Left lung (tissue), 10 donors: ENCODE measurements around the gene NUP188. TPM values are rescaled to one million over a fixed set of nuclear protein-coding genes. Genes with fewer than 3 reads are reported as not detected.
A peak's percentile ranks its signal among the peaks of the same experiment; 100 is the strongest.
"Not testable (repeated sequence)": the region's sequence is repeated elsewhere in the genome, so short reads cannot be mapped to it uniquely, and the experiment has no call there.

Experiments used
- ATAC-seq: fragments of 200-7000 bp; cut with Tn5 transposase; one replicate; pipeline ENCODE4 v1.9.1; 2020; ENCODE audit warnings: moderate library complexity
- DNase-seq, 4 donors: peaks; one replicate each; pipeline ENCODE4 v3.0.0-alpha.2; 2013 to 2020
- H3K27ac ChIP-seq, 2 donors: fragments of 200-600 bp; sonication (generic) in 1 of 2; one replicate each; pipeline versions ENCODE4 v1.5.0 to v1.8.0; 2020 to 2021
- H3K27me3 ChIP-seq, 2 donors: fragments of 200-600 bp; sonication (generic) in 1 of 2; one replicate each; pipeline versions ENCODE4 v1.5.0 to v1.8.0; 2020 to 2021
- H3K36me3 ChIP-seq, 2 donors: fragments of 200-600 bp; sonication (generic) in 1 of 2; one replicate each; pipeline versions ENCODE4 v1.5.0 to v1.8.0; 2020 to 2021
- H3K4me1 ChIP-seq, 2 donors: fragments of 200-600 bp; one replicate each; pipeline ENCODE4 v1.8.0; 2021
- H3K4me3 ChIP-seq, 2 donors: fragments of 200-600 bp; sonication (generic) in 1 of 2; one replicate each; pipeline versions ENCODE4 v1.5.0 to v1.8.0; 2020 to 2021; ENCODE audit warnings: mild to moderate bottlenecking in 1 of 2
- H3K9me3 ChIP-seq, 2 donors: fragments of 200-600 bp; sonication (generic) in 1 of 2; one replicate each; pipeline versions ENCODE4 v1.5.0 to v1.8.0; 2020 to 2021
- intact Hi-C, 2 donors: fragments of 100-400 bp; cut with DNase I; formaldehyde crosslinking; loops; one replicate each; pipeline versions ENCODE4 v1.11.2 to v1.14.2; 2022
- polyA plus RNA-seq, 6 donors: library from polyadenylated mRNA; unstranded; fragments of 120-200 nt; gene quantifications; one replicate each; pipeline ENCODE4 v1.2.1, GENCODE V29; 2013; ENCODE audit not compliant: insufficient read length in 6 of 6
- total RNA-seq, 2 donors: library from RNA; stranded (reverse); fragmentation: NEBNext Ultra II Directional; extraction: Animal tissue kit (Norgen Biotek cat#: 25700); gene quantifications; one replicate each; pipeline ENCODE4 v1.2.1, GENCODE V29; 2021
- TF ChIP-seq, protein P1 (sequence below), 2 donors: fragments of 200-600 bp; sonication (generic) in 1 of 2; IDR thresholded peaks; one replicate each; pipeline versions ENCODE4 v1.5.0 to v1.8.0; 2021; ENCODE audit warnings: antibody characterized with exemption in 2 of 2
- donor health status: DM: no; HTN: yes; CAD: no.
- donor health status: DM: no; HTN: no; CAD: no.

The NUP188 gene
- total and polyA plus RNA-seq, 8 donors: 42.6 to 67.6 (median 58.9) TPM

DNA sequence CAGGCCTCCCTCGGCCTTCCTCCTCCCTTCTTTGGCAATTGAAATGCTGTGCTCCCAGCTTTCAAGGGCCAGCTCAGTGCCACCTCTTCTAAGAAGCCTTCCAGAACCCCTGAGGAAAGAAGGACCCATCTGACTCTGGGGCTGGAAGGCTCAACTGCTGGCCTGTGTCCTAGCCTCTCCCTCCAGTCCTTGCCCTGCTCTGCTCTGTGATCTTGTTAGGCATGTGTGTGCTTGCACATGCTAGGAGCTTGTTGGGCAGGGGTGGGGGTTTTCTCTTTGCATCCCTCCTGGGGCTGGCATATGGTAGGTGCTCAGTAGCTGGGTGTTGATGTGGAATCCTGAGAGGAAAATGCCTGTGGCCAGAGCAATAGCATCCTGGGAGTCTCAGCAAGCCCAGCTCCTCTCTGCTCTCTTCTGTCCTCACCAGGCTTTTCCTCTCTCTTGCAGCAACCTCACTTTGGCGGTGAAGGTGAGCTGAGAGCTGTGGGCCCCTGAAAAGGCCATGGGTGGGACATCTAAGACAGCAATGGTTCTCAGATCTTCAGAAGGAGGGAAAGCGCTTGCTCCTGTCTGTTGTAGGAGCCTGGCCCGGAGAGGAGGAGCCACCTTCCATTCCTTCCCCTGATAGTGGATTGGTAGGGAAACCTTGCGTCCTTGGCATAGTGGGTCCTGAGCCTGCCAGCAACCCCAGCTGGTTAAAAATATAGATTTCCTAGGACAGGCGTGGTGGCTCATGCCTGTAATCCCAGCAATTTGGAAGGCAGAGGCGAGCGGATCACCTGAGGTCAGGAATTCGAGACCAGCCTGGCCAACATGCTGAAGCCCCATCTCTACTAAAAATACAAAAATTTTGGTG lies 10.0 kb upstream of the NUP188 start:
- TF ChIP-seq, protein P1, sequence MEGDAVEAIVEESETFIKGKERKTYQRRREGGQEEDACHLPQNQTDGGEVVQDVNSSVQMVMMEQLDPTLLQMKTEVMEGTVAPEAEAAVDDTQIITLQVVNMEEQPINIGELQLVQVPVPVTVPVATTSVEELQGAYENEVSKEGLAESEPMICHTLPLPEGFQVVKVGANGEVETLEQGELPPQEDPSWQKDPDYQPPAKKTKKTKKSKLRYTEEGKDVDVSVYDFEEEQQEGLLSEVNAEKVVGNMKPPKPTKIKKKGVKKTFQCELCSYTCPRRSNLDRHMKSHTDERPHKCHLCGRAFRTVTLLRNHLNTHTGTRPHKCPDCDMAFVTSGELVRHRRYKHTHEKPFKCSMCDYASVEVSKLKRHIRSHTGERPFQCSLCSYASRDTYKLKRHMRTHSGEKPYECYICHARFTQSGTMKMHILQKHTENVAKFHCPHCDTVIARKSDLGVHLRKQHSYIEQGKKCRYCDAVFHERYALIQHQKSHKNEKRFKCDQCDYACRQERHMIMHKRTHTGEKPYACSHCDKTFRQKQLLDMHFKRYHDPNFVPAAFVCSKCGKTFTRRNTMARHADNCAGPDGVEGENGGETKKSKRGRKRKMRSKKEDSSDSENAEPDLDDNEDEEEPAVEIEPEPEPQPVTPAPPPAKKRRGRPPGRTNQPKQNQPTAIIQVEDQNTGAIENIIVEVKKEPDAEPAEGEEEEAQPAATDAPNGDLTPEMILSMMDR (IDR thresholded peaks at IDR 0.05): no peak
- Histone ChIP-seq H3K4me1 (peaks cover 1 to 4% of the 10 kb centered on the region in 2 donors), H3K4me3 (no peak overlapping the region), H3K9me3 (no peaks in the 10 kb centered on the region), H3K36me3 (peaks cover 0 to 9% of the 10 kb centered on the region in 2 donors), H3K27me3 (no peaks in the 10 kb centered on the region), H3K27ac (no peak overlapping the region)
- no peak for DNase-seq
- intact Hi-C loops: no loop called here
- ATAC-seq: no peak

DNA sequence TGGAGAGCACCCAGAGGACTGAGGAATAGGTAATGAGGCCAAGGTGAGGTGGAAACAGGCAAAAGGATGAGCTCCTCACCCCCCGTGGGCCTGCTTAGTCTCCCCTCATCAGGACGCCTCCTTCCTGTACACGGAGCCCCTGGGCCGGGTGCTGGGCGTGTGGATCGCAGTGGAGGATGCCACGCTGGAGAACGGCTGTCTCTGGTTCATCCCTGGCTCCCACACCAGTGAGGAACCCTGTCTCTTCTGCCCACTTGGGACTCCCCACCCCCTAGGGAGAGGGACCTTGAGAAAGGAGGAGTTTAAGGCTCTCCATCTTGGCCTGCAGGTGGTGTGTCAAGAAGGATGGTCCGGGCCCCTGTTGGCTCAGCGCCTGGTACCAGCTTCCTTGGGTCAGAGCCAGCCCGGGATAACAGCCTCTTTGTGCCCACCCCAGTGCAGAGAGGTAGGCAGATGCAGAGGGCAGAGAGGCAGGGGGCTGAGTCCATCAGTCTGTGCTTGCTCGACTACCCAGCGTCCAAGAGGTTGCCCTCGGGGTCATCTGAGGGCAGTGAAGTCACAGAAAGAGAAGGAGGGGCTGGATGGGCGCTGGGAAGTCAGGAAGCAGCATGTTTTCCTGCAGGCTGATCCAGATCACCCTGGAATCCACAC lies 7.1 kb upstream of the NUP188 start:
- peak in 1 of 4 donors; percentile 61 for DNase-seq
- H3K27ac ChIP-seq: peak overlapping the region in 1 of 2 donors; percentile 23
- no peaks in the 10 kb centered on the region for H3K9me3 ChIP-seq
- no peaks in the 10 kb centered on the region for H3K27me3 ChIP-seq
- no peak overlapping the region for H3K4me3 ChIP-seq
- intact Hi-C loops: no loop called here
- ATAC-seq: peak; percentile 18
- TF ChIP-seq, protein P1 (IDR thresholded peaks at IDR 0.05): no peak
- peaks cover 3 to 11% of the 10 kb centered on the region in 2 donors for H3K4me1 ChIP-seq
- H3K36me3 ChIP-seq: no peaks in the 10 kb centered on the region

DNA sequence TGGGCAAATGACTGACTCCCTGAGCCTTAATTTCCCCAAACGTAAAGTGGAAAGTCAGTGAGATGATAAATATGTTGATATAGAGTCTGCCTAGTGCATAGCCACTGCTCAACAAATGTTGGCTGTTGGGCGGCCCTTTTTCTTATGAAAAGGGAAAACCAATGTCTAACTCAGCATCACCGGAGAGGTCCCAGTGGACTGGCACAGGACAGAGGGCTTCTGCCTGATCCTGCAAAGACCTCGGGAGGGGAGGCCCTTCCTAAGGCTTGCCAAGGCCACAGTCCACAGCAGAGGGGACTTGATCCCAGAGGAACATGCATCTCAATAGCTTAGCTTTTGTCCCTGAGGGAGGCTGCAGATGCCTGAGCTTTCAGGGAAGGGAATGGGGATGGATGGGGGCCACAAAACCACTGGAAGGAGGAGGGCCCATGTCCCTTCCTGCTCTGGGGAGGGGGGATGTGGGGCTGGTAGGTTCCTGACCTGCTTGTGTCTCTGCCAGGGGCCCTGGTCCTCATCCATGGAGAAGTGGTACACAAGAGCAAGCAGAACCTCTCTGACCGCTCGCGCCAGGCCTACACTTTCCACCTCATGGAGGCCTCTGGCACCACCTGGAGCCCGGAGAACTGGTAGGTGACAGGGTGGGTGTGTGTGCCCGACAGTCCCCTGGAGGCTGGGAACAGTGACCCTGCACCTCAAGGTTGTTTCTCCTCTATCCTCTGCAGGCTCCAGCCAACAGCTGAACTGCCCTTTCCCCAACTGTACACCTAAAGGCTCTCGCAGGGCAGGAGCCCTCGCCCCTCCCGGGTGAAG lies 6.3 kb upstream of the NUP188 start:
- TF ChIP-seq, protein P1 (IDR thresholded peaks at IDR 0.05): no peak
- peak in 1 of 4 donors; percentile 58 for DNase-seq
- ATAC-seq: no peak
- peaks cover 0 to 5% of the 10 kb centered on the region in 2 donors for H3K36me3 ChIP-seq
- H3K9me3 ChIP-seq: no peaks in the 10 kb centered on the region
- H3K4me1 ChIP-seq: peaks cover 6 to 15% of the 10 kb centered on the region in 2 donors
- H3K4me3 ChIP-seq: no peak overlapping the region
- intact Hi-C loops: no loop called here
- H3K27me3 ChIP-seq: no peaks in the 10 kb centered on the region
- H3K27ac ChIP-seq: peak overlapping the region; percentile 2 to 13

- H3K9me3 ChIP-seq: no peaks in the 10 kb centered on the region
- peaks cover 0 to 5% of the 10 kb centered on the region in 2 donors for H3K36me3 ChIP-seq
- peaks cover 21 to 34% of the 10 kb centered on the region in 2 donors for H3K4me1 ChIP-seq
- intact Hi-C loops: no loop called here
- DNase-seq: no peak
- H3K27ac ChIP-seq: peak overlapping the region in 1 of 2 donors; percentile 46
- no peak overlapping the region for H3K4me3 ChIP-seq
- H3K27me3 ChIP-seq: no peaks in the 10 kb centered on the region
- no peak for ATAC-seq
- TF ChIP-seq, protein P1 (IDR thresholded peaks at IDR 0.05): no peak
These were observed 3.5 kb upstream of the NUP188 start for GRCh38 chr9:128943832-128944620.

DNA sequence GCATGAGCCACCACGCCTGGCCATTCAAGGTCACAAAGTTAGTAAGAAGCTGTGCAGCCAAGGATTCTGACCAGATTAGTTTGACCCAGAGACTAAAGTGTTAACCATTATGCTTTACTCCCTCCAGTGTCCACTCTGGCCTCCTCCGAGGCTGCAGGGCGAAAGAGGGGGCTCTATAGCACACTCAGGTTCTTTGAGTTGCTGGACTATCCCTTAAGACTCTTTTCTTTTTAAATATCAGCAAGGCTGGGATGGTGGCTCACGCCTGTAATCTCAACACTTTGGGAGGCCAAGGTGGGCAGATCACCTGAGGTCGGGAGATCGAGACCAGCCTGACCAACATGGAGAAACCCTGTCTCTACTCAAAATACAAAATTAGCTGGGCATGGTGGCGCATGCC lies 2.5 kb upstream of the NUP188 start:
- ATAC-seq, H3K27me3 ChIP-seq, intact Hi-C loops, H3K9me3 ChIP-seq, H3K27ac ChIP-seq, DNase-seq, H3K4me3 ChIP-seq, H3K36me3 ChIP-seq: not testable (repeated sequence)
- peaks cover 24 to 40% of the 10 kb centered on the region in 2 donors for H3K4me1 ChIP-seq
